DLD1 (cell line): ENCODE measurements around the gene DCHS2.

Experiments used
- in situ Hi-C: cut with HindIII; loops from 2 replicates; pipeline ENCODE4 v1.10.0; 2017; ENCODE audit warnings: low sequenced_read_pairs

DCHS2 gene

GRCh38 chr4:154455111-154455510 is 36.5 kb downstream of the DCHS2 start:
- in situ Hi-C loops = no loop called here

- in situ Hi-C loops = no loop called here
Observed at GRCh38 chr4:154454710-154455109, 36.9 kb downstream of the DCHS2 start.

- in situ Hi-C loops = no loop called here
Observed at GRCh38 chr4:154452798-154453346, 38.7 kb downstream of the DCHS2 start.

GRCh38 chr4:154450966-154451365 is 40.6 kb downstream of the DCHS2 start:
- in situ Hi-C loops = no loop called here

- in situ Hi-C loops = no loop called here
Observed at GRCh38 chr4:154444958-154445357, 46.6 kb downstream of the DCHS2 start.

GRCh38 chr4:154441982-154442381 is 49.6 kb downstream of the DCHS2 start:
- in situ Hi-C loops = no loop called here

GRCh38 chr4:154441124-154441523 is 50.5 kb downstream of the DCHS2 start:
- in situ Hi-C loops = no loop called here

GRCh38 chr4:154439224-154439623 is 52.4 kb downstream of the DCHS2 start:
- in situ Hi-C loops = no loop called here

GRCh38 chr4:154435895-154436294 is 55.7 kb downstream of the DCHS2 start:
- in situ Hi-C loops = no loop called here

- in situ Hi-C loops = no loop called here
Observed at GRCh38 chr4:154433543-154433942, 58.1 kb downstream of the DCHS2 start.

- in situ Hi-C loops = no loop called here
Observed at GRCh38 chr4:154429176-154429575, 62.4 kb downstream of the DCHS2 start.

- in situ Hi-C loops = no loop called here
Observed at GRCh38 chr4:154427149-154427548, 64.5 kb downstream of the DCHS2 start.

- in situ Hi-C loops = no loop called here
Observed at GRCh38 chr4:154425514-154425913, 66.1 kb downstream of the DCHS2 start.

- in situ Hi-C loops = no loop called here
Observed at GRCh38 chr4:154424810-154425484, 66.7 kb downstream of the DCHS2 start.

GRCh38 chr4:154422152-154422551 is 69.4 kb downstream of the DCHS2 start:
- in situ Hi-C loops = no loop called here

GRCh38 chr4:154421618-154422017 is 70.0 kb downstream of the DCHS2 start:
- in situ Hi-C loops = no loop called here

GRCh38 chr4:154417373-154417673 is 74.3 kb downstream of the DCHS2 start:
- in situ Hi-C loops = no loop called here

- in situ Hi-C loops = no loop called here
Observed at GRCh38 chr4:154416190-154416547, 75.4 kb downstream of the DCHS2 start.

GRCh38 chr4:154415313-154415712 is 76.3 kb downstream of the DCHS2 start:
- in situ Hi-C loops = no loop called here

- in situ Hi-C loops = no loop called here
Observed at GRCh38 chr4:154414796-154415195, 76.8 kb downstream of the DCHS2 start.

GRCh38 chr4:154414371-154414770 is 77.2 kb downstream of the DCHS2 start:
- in situ Hi-C loops = no loop called here

- in situ Hi-C loops = no loop called here
Observed at GRCh38 chr4:154407443-154407842, 84.2 kb downstream of the DCHS2 start.
